Brain microvascular endothelial cell (primary cell): Measurements from ENCODE around the gene IRS4.

Experiments used
- DNase-seq: peaks from one replicate; pipeline ENCODE4 v3.0.0-alpha.2; 2020
- H3K27ac ChIP-seq: fragments of 250-450 bp; sonication (Bioruptor Pico); 2 replicates; pipeline ENCODE4 v1.5.1; 2020; ENCODE audit warnings: mild to moderate bottlenecking, moderate library complexity
- H3K27me3 ChIP-seq: fragments of 250-450 bp; sonication (Bioruptor Pico); replicated peaks from 2 replicates; pipeline ENCODE4 v1.5.1; 2020; ENCODE audit warnings: mild to moderate bottlenecking
- H3K36me3 ChIP-seq: fragments of 250-450 bp; sonication (Bioruptor Pico); replicated peaks from 2 replicates; pipeline ENCODE4 v1.5.1; 2020; ENCODE audit warnings: mild to moderate bottlenecking
- H3K4me3 ChIP-seq: 2 replicates; pipeline ENCODE4 v1.5.1; 2011; ENCODE audit warnings: low read depth, mild to moderate bottlenecking, control low read depth, low read length, moderate library complexity
- CTCF ChIP-seq: IDR thresholded peaks from 2 replicates; pipeline ENCODE4 v1.5.1; 2011; ENCODE audit warnings: low read depth, mild to moderate bottlenecking, moderate library complexity, low read length, control low read depth, inconsistent platforms; ENCODE audit errors: missing control alignments
- in situ Hi-C: cut with HindIII; loops from 2 replicates; pipeline ENCODE4 v1.10.0; 2017; ENCODE audit warnings: low sequenced_read_pairs, low pct_ligation_motif_present

IRS4 gene

GRCh38 chrX:108726748-108727147 lies 9.6 kb downstream of the IRS4 start:
- Histone ChIP-seq H3K27ac (no peak overlapping the region), H3K4me3 (no peak overlapping the region), H3K27me3 (peaks cover 17% of the 10 kb centered on the region), H3K36me3 (no peaks in the 10 kb centered on the region)
- DNase-seq, result no peak
- TF ChIP-seq CTCF, result no peak
- in situ Hi-C loops, result no loop called here

GRCh38 chrX:108722561-108722960 lies 13.8 kb downstream of the IRS4 start:
- TF ChIP-seq CTCF, result no peak
- Histone ChIP-seq H3K36me3 (no peaks in the 10 kb centered on the region), H3K4me3 (no peak overlapping the region), H3K27me3 (peaks cover 7% of the 10 kb centered on the region), H3K27ac (no peak overlapping the region)
- DNase-seq, result no peak
- in situ Hi-C loops, result no loop called here

- in situ Hi-C loops, result no loop called here
- TF ChIP-seq CTCF, result no peak
- no peak for DNase-seq
- Histone ChIP-seq H3K4me3 (no peak overlapping the region), H3K36me3 (no peaks in the 10 kb centered on the region), H3K27me3 (no peaks in the 10 kb centered on the region), H3K27ac (no peak overlapping the region)
Measured at GRCh38 chrX:108712886-108713285, 23.5 kb downstream of the IRS4 start.

GRCh38 chrX:108704839-108705238 lies 31.5 kb downstream of the IRS4 start:
- H3K36me3 ChIP-seq, result no peaks in the 10 kb centered on the region
- no peak for TF ChIP-seq CTCF
- in situ Hi-C loops, result no loop called here
- H3K27me3 ChIP-seq, result no peaks in the 10 kb centered on the region
- H3K27ac ChIP-seq, result no peak overlapping the region
- DNase-seq, result no peak
- no peak overlapping the region for H3K4me3 ChIP-seq

GRCh38 chrX:108702530-108702929 lies 33.8 kb downstream of the IRS4 start:
- no peak for DNase-seq
- H3K4me3 ChIP-seq, result no peak overlapping the region
- in situ Hi-C loops, result no loop called here
- no peaks in the 10 kb centered on the region for H3K27me3 ChIP-seq
- no peak for TF ChIP-seq CTCF
- no peaks in the 10 kb centered on the region for H3K36me3 ChIP-seq
- H3K27ac ChIP-seq, result no peak overlapping the region

GRCh38 chrX:108701633-108702032 lies 34.7 kb downstream of the IRS4 start:
- no peak for TF ChIP-seq CTCF

More at GRCh38 chrX:108701633-108702032, 34.7 kb downstream of the IRS4 start:
- DNase-seq, result no peak
- Histone ChIP-seq H3K27ac (no peak overlapping the region), H3K4me3 (no peak overlapping the region), H3K27me3 (no peaks in the 10 kb centered on the region), H3K36me3 (no peaks in the 10 kb centered on the region)
- in situ Hi-C loops, result no loop called here
